Ovary (tissue), 9 donors: ENCODE results near the gene TENM3. TPM values are rescaled to one million over a fixed set of nuclear protein-coding genes. Genes with fewer than 3 reads are reported as not detected.

Source experiments
- DNase-seq, 5 donors: peaks; one replicate each; pipeline ENCODE4 v3.0.0-alpha.2; 2019 to 2020
- H3K27ac ChIP-seq, 2 donors: fragments of 200-600 bp; one replicate each; pipeline versions ENCODE4 v1.5.1 to v1.8.0; 2019 to 2022
- H3K27me3 ChIP-seq: fragments of 200-600 bp; one replicate; pipeline ENCODE4 v1.8.0; 2022
- H3K36me3 ChIP-seq: fragments of 200-600 bp; sonication (generic); one replicate; pipeline ENCODE4 v1.5.1; 2019
- H3K4me1 ChIP-seq: one replicate; pipeline ENCODE4 v1.8.1; 2013; ENCODE audit warnings: mild to moderate bottlenecking, moderate library complexity; ENCODE audit not compliant: insufficient read depth
- H3K4me3 ChIP-seq: fragments of 200-600 bp; sonication (generic); one replicate; pipeline ENCODE4 v1.5.1; 2017
- H3K9me3 ChIP-seq, 2 donors: fragments of 200-600 bp in 1 of 2; sonication (generic) in 1 of 2; one replicate each; pipeline versions ENCODE4 v1.5.1 to v1.8.1; 2013 to 2019; ENCODE audit warnings: mild to moderate bottlenecking in 1 of 2, moderate library complexity in 1 of 2
- CTCF ChIP-seq, 3 donors: fragments of 450-650 bp in 2 of 3; fragments of 200-600 bp in 1 of 3; IDR thresholded peaks; one replicate each; pipeline versions ENCODE4 v1.5.1 to v1.8.0; 2016 to 2022; ENCODE audit warnings: antibody characterized with exemption in 3 of 3, mild to moderate bottlenecking in 1 of 3
- EP300 ChIP-seq: sonication (generic); formaldehyde crosslinking; IDR thresholded peaks from one replicate; pipeline ENCODE4 v1.6.1; 2017; ENCODE audit warnings: antibody characterized with exemption
- POLR2A ChIP-seq: fragments of 450-650 bp; IDR thresholded peaks from one replicate; pipeline ENCODE4 v1.6.1; 2017; ENCODE audit warnings: antibody characterized with exemption, mild to moderate bottlenecking, moderate library complexity
- WGBS, 3 donors: extraction: QIAGEN DNeasy Blood & Tissue Kit in 1 of 3; methylation state at CpG; one replicate each; pipeline versions ENCODE4 v1.1.5 to v1.1.7; 2013 to 2017; 5-methylcytosine and 5-hydroxymethylcytosine counted together
- intact Hi-C, 4 donors: fragments of 100-400 bp; cut with DNase I; formaldehyde crosslinking; loops; one replicate each; pipeline versions ENCODE4 v1.11.0 to v1.15.1; 2022 to 2023
- polyA plus RNA-seq, 2 donors: library from polyadenylated mRNA; stranded (reverse); fragments of 200-250 nt in 1 of 2; fragments of 350-450 nt in 1 of 2; fragmentation: Illumina TruSeq in 1 of 2; extraction: RNeasy Lipid Tissue Mini Kit (QIAGEN cat#74804) in 1 of 2; gene quantifications; one replicate each; pipeline ENCODE4 v1.2.3, GENCODE V29; 2013 to 2014
- total RNA-seq, 7 donors: library from RNA; depleted of rRNA in 2 of 7; stranded (reverse); fragments of >200 nt in 2 of 7; fragmentation: NEBNext Ultra II Directional in 3 of 7; extraction: Animal tissue kit (Norgen Biotek cat#: 25700) in 3 of 7; gene quantifications; one replicate each; pipeline versions ENCODE4 v1.1.0 to v1.2.4, GENCODE V29; 2016 to 2023
- donor health status: DM: no; HTN: no; CAD: no; lungs with moderate emphysema.
- donor health status: DM: no; HTN: no; CAD: no.
- donor health status: Bipolar disorder and iron deficiency.
- donor health status: DM: yes; HTN: yes; CAD: no.
- donor health status: DM: no; HTN: no; CAD: no.
- donor health status: DM: yes; HTN: yes; CAD: no.

TENM3 gene
- total and polyA plus RNA-seq, 9 donors: 0.82 to 16.1 (median 5.7) TPM

- Histone ChIP-seq H3K4me1 (no peaks in the 10 kb centered on the region), H3K9me3 (no peaks in the 10 kb centered on the region), H3K27ac (no peak overlapping the region), H3K36me3 (no peaks in the 10 kb centered on the region), H3K27me3 (no peaks in the 10 kb centered on the region), H3K4me3 (no peak overlapping the region)
- 60 to 71% (median 66%) methylated on average over 3 of the region's 3 CpGs for WGBS, 3 donors
- DNase-seq: no peak
- TF ChIP-seq EP300 (no peak), POLR2A (no peak), CTCF (IDR thresholded peaks at IDR 0.05) (no peak)
- intact Hi-C loops: no loop called here
These were observed 28.1 kb upstream of the TENM3 start for GRCh38 chr4:182215148-182215547.

- Histone ChIP-seq H3K9me3 (no peaks in the 10 kb centered on the region), H3K27me3 (no peaks in the 10 kb centered on the region), H3K4me3 (no peak overlapping the region), H3K36me3 (no peaks in the 10 kb centered on the region), H3K27ac (no peak overlapping the region), H3K4me1 (no peaks in the 10 kb centered on the region)
- intact Hi-C loops: no loop called here
- no peak for TF ChIP-seq POLR2A
- no peak for TF ChIP-seq CTCF (IDR thresholded peaks at IDR 0.05)
- TF ChIP-seq EP300: no peak
- WGBS, 3 donors: 82 to 97% (median 93%) methylated on average over 5 of the region's 5 CpGs
- no peak for DNase-seq
These were observed 27.2 kb upstream of the TENM3 start for GRCh38 chr4:182216005-182216404.

- no peak overlapping the region for H3K27ac ChIP-seq
- no peak overlapping the region for H3K4me3 ChIP-seq
- intact Hi-C loops: no loop called here
- 87 to 89% (median 88%) methylated on average over 6 of the region's 6 CpGs for WGBS, 3 donors
- TF ChIP-seq CTCF (IDR thresholded peaks at IDR 0.05) (no peak), EP300 (no peak)
- no peaks in the 10 kb centered on the region for H3K9me3 ChIP-seq
- no peaks in the 10 kb centered on the region for H3K4me1 ChIP-seq
- H3K36me3 ChIP-seq: no peaks in the 10 kb centered on the region
- no peaks in the 10 kb centered on the region for H3K27me3 ChIP-seq
- no peak for DNase-seq
These were observed 23.7 kb upstream of the TENM3 start for GRCh38 chr4:182219411-182220056.

- Histone ChIP-seq H3K4me3 (no peak overlapping the region), H3K9me3 (no peaks in the 10 kb centered on the region), H3K27ac (no peak overlapping the region), H3K27me3 (no peaks in the 10 kb centered on the region), H3K36me3 (no peaks in the 10 kb centered on the region), H3K4me1 (no peaks in the 10 kb centered on the region)
- intact Hi-C loops: no loop called here
- WGBS, 3 donors: 85 to 93% (median 91%) methylated on average over 5 of the region's 5 CpGs
- no peak for DNase-seq
- TF ChIP-seq CTCF (IDR thresholded peaks at IDR 0.05): no peak
- TF ChIP-seq POLR2A: no peak
- no peak for TF ChIP-seq EP300
These were observed 21.2 kb upstream of the TENM3 start for GRCh38 chr4:182221987-182222386.
